Measurements from ENCODE around the gene ERAS. TPM values are rescaled to one million over a fixed set of nuclear protein-coding genes. Genes with fewer than 3 reads are reported as not detected.

ERAS gene
- polyA plus RNA-seq, 1 of the 3 experiments (the other 2 are of a cell fraction): 0.03 TPM

DNA sequence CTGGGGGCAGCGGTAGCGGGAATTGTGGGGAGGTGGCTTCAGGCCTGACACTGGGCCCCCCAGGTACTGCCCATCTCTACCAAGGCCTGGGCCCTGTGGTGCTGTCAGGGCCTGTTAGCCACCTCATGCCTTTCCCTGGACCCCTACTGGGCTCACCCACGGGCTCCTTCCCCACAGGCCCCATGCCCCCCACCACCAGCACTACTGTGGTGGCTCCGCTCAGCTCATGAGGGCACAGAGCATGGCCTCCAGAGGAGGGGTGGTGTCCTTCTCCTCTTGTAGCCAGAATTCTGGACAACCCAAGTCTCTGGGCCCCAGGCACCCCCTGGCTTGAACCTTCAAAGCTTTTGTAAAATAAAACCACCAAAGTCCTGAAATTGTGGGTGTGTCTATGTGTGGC lies 32.4 kb upstream of the ERAS start:
- no peaks in the 10 kb centered on the region for H3K9me3 ChIP-seq
- H3K27ac ChIP-seq (ENCODE audit: low read depth in 2 of 2, low read length in 1 of 2): no peak overlapping the region
- TF ChIP-seq, protein P1, sequence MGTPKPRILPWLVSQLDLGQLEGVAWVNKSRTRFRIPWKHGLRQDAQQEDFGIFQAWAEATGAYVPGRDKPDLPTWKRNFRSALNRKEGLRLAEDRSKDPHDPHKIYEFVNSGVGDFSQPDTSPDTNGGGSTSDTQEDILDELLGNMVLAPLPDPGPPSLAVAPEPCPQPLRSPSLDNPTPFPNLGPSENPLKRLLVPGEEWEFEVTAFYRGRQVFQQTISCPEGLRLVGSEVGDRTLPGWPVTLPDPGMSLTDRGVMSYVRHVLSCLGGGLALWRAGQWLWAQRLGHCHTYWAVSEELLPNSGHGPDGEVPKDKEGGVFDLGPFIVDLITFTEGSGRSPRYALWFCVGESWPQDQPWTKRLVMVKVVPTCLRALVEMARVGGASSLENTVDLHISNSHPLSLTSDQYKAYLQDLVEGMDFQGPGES (IDR thresholded peaks at IDR 0.05; ENCODE audit: low read depth, low read length): no peak
- TF ChIP-seq RXRA (IDR thresholded peaks at IDR 0.05; ENCODE audit: borderline replicate concordance, low read depth): no peak
- TF ChIP-seq EZH2phosphoT487 (IDR thresholded peaks at IDR 0.05; ENCODE audit: borderline replicate concordance, low read depth): no peak
- no peak for TF ChIP-seq CHD2 (IDR thresholded peaks at IDR 0.05; ENCODE audit: low read length, partially characterized antibody)
- TF ChIP-seq TEAD4 (IDR thresholded peaks at IDR 0.05; ENCODE audit: borderline replicate concordance, insufficient read depth): no peak
- TF ChIP-seq POLR2AphosphoS5 (IDR thresholded peaks at IDR 0.05; ENCODE audit: low read depth, low read length): no peak
- no peak for TF ChIP-seq MXI1 (IDR thresholded peaks at IDR 0.05; ENCODE audit: low read depth, low read length)
- no peak overlapping the region for H3K4me2 ChIP-seq
- POLR2A ChIA-PET: no interaction called here
- no peak overlapping the region for H3K4me3 ChIP-seq (ENCODE audit: low read depth in 2 of 2, low read length in 1 of 2)
- no peak overlapping the region for H2AFZ ChIP-seq (ENCODE audit: low read depth)
- no peaks in the 10 kb centered on the region for H4K20me1 ChIP-seq (ENCODE audit: insufficient read depth)
- H3K9me2 ChIP-seq: no peaks in the 10 kb centered on the region
- no peak overlapping the region for H3K9ac ChIP-seq
- no peaks in the 10 kb centered on the region for H3K79me2 ChIP-seq (ENCODE audit: insufficient read depth)
- H3K4me1 ChIP-seq (ENCODE audit: control insufficient read depth in 1 of 2, insufficient read depth in 2 of 2, low read depth in 1 of 2, low read length in 1 of 2): no peaks in the 10 kb centered on the region
- H3K27me3 ChIP-seq (ENCODE audit: insufficient read depth): peaks cover 13% of the 10 kb centered on the region; the same call in 1 of the 2 replicates
- no peaks in the 10 kb centered on the region for H3K36me3 ChIP-seq (replicated peaks in 1 of 2; ENCODE audit: control insufficient read depth in 1 of 2, insufficient read depth in 2 of 2, low read length in 1 of 2)
- H3F3A ChIP-seq (replicated peaks; ENCODE audit: insufficient read depth): no peaks in the 10 kb centered on the region
- CTCF ChIA-PET: interaction anchor here (1.1 kb wide), 1 partner anchor 10 kb away, joined by 4 read pairs; no protein-coding TSS in a partner anchor
- 59% methylated on average over 2 of the region's 4 CpGs for WGBS (ENCODE audit: low lambda C conversion rate)
- no peak for DNase-seq

DNA sequence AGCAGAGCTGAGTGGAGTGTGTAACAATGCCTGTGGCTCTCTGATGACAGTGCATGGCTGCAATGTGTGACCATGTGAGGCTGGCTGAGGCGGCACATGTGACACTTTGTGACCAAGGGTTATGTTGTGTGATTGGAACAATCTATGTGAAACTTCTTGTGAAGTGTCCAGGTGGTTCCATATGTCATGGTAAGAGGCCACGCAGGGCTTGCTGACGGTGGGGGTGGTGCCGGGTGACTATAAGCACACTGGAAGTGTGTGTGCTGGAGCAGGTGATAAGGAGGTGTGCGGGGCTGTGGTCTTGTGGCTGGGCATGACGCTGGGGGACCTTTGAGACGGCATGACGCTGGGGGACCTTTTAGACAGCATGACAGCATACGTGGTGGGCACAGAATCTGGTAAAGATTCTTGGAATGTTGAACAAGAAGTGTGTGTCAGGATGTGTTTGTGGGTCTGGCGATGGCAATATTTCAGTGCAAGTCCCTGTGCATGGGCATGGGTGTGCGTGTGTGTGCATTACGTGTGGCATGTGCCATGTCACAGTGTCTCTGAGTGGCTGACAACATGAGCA lies 31.9 kb upstream of the ERAS start:
- H3K9me2 ChIP-seq: no peaks in the 10 kb centered on the region
- H2AFZ ChIP-seq (ENCODE audit: low read depth): no peak overlapping the region
- no peaks in the 10 kb centered on the region for H3K4me1 ChIP-seq (ENCODE audit: control insufficient read depth in 1 of 2, insufficient read depth in 2 of 2, low read depth in 1 of 2, low read length in 1 of 2)
- no peak overlapping the region for H3K27ac ChIP-seq (ENCODE audit: low read depth in 2 of 2, low read length in 1 of 2)
- H3F3A ChIP-seq (replicated peaks; ENCODE audit: insufficient read depth): no peaks in the 10 kb centered on the region
- no peak overlapping the region for H3K4me2 ChIP-seq
- 51% methylated on average over 12 of the region's 12 CpGs for WGBS (ENCODE audit: low lambda C conversion rate)
- H3K9ac ChIP-seq: no peak overlapping the region
- no peaks in the 10 kb centered on the region for H3K9me3 ChIP-seq
- DNase-seq: no peak
- CTCF ChIA-PET: no interaction called here
- H3K4me3 ChIP-seq (ENCODE audit: low read depth in 2 of 2, low read length in 1 of 2): no peak overlapping the region
- H3K36me3 ChIP-seq (replicated peaks in 1 of 2; ENCODE audit: control insufficient read depth in 1 of 2, insufficient read depth in 2 of 2, low read length in 1 of 2): no peaks in the 10 kb centered on the region
- no peaks in the 10 kb centered on the region for H4K20me1 ChIP-seq (ENCODE audit: insufficient read depth)
- TF ChIP-seq MXI1 (IDR thresholded peaks at IDR 0.05; ENCODE audit: low read depth, low read length): no peak
- TF ChIP-seq RCOR1 (IDR thresholded peaks at IDR 0.05; ENCODE audit: low read length): no peak
- no peak for TF ChIP-seq JUND (IDR thresholded peaks at IDR 0.05)
- TF ChIP-seq, protein P2, sequence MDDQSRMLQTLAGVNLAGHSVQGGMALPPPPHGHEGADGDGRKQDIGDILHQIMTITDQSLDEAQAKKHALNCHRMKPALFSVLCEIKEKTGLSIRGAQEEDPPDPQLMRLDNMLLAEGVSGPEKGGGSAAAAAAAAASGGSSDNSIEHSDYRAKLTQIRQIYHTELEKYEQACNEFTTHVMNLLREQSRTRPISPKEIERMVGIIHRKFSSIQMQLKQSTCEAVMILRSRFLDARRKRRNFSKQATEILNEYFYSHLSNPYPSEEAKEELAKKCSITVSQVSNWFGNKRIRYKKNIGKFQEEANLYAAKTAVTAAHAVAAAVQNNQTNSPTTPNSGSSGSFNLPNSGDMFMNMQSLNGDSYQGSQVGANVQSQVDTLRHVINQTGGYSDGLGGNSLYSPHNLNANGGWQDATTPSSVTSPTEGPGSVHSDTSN (IDR thresholded peaks at IDR 0.05): no peak
- TF ChIP-seq CHD2 (IDR thresholded peaks at IDR 0.05; ENCODE audit: low read length, partially characterized antibody): no peak
- TF ChIP-seq RAD21 (IDR thresholded peaks at IDR 0.05; ENCODE audit: low read length): no peak
- peaks cover 12% of the 10 kb centered on the region; the same call in 1 of the 2 replicates for H3K27me3 ChIP-seq (ENCODE audit: insufficient read depth)
- POLR2A ChIA-PET: no interaction called here
- no peaks in the 10 kb centered on the region for H3K79me2 ChIP-seq (ENCODE audit: insufficient read depth)
